Stimulated activated CD4-positive, alpha-beta T cell treated with anti-CD3 and anti-CD28 coated beads, Interleukin-2, amount 100 ng/mL, for 48 hours (primary cell): ENCODE measurements around the gene GPR39.

Experiments
- DNase-seq, 2 donors: peaks; one replicate each; pipeline ENCODE4 v3.0.0-alpha.2; 2020

GPR39 gene

DNA sequence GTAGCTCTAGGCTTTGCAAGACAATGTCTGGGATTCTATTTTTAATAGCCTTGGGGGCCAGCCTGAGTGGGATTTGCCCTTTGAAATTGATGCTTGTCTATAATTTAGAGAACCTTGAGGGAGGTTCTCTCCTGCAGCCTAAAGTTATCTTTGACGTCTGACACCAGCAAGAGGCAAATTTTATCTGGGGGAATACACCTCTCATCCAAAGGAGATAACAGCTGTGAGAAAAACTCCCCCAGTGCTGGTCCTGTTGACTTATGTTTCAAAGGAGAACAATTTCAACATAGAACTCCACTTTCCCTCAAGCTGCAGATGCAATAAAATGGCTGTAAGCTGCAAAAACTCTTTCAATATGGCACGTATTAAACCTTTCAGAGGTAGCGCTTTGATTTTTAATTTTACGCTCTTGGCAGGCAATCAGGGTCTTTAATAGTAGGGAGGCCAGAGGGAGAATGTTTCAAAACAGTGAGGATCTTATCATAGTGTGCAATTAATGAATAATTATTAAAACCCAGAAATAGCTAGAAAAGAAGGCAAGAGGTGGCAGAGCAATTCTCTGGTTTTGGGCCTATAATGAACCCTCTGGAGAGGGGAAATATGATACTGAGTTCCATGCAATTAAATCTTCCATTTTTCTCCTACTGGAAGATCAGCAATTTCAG is 191.0 kb downstream of the GPR39 start:
- no peak for DNase-seq

DNA sequence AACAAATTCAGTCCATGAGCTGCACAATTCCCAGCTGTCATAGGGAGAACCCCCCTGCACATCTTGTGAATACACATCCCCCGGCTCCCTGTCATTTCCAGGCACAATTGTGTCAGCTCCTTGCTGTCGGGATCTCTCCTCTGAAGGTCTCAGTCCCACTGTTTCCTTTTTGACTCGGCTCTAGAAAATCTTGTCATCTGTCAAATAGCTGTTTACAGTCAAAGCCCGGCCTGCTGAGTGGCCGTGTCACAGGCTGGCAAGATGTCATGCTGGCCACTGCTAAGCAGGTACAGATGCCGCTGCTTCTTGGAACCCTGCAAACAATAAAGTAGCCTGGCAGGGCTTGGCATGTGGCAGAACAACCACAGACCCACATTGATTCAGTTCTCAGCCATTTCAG is 191.7 kb downstream of the GPR39 start:
- DNase-seq = no peak

DNA sequence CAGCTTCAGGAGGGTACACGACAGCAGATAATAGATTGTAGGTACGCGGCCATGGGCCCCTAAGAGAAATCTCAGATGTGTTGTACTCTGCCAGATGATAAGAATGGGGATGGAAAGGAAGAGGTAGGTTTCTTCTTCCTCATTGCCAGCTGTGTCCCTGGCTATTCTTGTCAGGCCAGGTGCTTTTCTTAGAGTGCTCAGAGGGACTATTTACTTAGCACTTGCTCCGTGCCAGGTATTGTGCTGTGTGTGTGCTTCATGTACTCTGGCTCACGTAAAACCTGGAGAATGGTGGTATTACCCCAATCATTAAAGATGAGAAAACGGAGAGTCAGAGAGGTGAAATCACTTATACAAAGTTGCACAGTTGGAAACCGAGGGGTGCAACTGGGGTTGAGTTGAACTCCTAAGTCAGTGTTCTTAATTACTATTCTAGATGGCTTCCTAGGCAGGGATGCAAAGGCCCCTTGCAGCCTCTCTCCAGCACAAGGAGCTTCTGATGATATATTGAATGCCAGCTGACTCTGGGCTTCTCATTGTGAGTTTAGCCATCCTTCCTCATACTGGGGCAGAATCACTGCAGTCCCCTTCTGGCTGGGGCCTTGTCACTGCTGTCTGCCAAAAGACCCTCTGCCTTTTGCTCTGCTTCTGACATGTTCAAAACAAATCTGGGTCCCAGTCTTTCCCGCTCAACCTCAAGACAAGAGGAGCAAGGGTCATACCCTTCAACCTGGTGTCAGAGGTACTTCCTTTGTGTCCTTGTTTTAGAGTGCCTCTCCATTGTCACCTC is 192.7 kb downstream of the GPR39 start:
- DNase-seq = no peak

DNA sequence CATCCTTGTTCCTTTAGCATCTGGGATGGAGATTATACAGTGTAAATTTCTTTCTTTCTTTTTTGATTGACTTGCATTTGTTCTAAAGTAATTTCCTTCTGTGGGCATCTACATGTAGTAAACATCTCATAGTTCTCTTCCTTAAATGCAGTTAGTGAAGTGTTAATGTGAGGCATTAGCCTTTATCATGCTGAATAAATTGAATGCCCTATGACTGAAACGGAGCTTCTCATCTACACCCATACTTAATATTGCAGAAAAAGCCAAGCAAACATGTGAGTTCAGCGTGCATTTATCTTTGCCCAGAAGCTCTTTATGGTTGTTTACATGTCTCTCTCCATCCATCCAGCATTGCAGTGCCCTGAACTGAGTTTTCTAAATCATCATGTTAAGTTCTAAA is 195.1 kb downstream of the GPR39 start:
- DNase-seq = no peak

DNA sequence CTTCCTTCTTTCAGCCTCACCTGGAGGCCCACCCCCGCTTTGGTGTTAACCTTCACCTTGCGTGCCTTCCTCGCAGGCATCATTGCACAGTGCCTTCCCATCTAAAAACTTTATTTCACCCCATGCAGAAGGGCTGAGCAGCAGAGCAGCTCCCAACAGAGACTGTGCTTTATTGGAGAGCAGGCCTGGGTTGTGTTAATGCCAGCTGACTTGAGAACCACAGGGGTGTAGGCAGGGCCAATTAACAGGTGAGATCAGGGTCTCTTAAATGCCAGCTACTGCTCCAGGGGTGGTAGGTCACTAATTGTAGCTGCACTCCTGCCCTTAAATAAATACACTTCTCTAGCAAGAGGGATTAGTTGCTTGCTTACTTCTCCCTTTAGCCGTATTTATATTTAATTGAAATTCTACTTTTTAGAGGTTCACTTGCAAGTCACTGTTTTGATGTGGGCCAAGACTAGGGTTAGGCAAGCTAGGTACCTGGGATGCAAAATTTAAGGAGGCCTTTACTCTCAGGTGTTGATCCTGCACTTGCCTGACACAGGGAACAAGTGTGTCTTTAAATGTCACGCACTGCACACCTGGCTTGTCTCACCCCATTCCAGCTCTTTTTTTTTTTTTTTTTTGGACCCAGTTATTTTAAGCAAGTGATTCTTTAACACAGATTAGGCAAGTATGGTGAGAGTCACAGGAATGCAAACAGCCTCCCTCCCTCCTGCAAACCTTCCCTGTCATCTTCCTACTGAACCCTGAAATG is 198.9 kb downstream of the GPR39 start:
- no peak for DNase-seq

DNA sequence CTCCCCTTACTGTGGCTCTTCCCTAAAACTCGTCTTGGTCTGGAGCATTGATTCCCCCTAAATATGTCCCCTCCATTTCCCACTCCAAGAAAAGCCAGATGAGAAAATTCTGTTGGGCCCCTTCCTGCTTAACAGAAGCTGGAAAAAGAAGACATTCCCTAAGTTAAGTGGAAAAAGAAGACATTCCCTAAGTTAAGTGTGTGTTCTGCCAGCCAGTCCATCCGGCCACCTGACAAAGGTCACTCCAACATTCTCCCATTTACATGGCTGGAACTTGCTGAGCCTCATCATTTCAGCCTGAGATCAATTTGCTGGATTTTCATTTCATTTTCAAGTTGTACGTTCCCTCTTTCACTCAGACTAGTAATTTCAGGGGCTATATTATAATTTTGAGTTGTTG is 201.4 kb downstream of the GPR39 start:
- no peak for DNase-seq

DNA sequence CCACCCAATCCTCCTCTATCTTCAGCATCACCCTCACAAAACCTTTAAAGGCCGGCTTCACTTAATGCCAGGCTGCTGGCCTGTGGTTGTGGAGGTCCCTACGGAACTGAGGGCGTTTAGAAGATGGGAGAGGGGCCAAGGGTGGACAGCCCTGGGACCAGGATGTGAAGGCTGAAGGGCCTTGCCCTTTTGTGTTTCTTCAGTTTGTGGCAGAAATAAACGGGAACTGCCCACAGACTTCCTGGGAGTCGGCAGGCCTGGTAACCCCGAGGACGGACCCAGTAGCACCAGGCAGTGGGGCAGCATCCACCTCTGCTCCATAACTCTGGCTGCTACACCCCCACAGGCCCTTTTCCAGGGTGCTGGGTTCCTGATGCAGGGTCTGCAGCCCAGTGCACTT is 202.1 kb downstream of the GPR39 start:
- no peak for DNase-seq

DNA sequence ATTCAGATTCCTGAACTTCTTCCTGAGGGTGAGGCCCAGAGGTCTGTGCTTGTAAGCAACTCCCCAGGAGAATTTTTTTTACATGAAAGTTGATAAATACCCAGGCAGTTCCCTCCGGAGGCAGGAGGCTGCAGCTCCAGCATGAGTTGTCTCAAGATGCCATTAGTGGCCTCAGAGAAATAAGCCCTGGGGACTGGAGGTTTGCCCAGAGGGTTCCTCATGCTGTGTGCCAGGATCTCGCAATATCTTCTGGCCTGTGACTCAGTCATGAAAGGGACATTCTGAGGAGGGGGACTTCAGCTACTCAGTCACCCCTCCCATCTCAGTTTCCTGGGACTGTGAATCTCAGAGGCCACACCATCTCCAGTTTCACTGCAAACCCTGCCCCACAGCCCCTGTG is 203.5 kb downstream of the GPR39 start:
- no peak for DNase-seq

DNA sequence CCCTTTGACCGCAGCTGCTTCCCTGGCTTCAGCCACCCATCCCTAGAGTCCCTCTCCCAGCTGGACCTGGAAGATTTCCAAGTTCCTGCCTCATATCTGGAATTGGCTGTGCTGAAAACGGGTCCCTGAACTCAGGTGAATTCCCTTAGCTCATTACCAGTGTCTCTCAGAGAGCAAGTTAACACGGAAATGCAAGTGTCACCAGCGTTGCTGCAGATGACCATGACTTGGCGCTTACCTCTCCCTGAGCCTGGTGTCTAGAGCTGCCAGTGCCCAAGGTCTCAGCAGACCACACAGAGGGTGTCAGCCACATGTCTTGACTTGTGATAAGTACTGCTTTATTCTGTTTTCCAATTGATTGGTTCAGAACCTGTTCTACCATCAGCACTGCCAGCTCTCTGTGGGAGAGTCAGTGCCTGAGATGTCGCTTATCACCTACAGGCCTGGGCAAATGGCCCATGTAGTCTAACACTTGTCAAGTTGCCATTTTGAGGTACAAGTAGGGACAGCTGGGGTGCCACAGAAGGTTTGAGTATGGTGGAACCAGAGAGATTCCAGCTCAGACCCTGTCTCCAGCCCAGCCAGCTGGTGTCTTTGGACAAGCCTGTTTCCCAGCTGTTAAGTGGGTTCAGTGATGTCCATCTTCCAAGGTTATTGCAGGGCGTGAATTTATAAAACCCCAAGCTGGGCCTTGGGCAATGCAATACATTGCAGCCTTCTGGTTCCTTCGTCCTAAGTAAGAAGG is 204.7 kb downstream of the GPR39 start:
- no peak for DNase-seq

DNA sequence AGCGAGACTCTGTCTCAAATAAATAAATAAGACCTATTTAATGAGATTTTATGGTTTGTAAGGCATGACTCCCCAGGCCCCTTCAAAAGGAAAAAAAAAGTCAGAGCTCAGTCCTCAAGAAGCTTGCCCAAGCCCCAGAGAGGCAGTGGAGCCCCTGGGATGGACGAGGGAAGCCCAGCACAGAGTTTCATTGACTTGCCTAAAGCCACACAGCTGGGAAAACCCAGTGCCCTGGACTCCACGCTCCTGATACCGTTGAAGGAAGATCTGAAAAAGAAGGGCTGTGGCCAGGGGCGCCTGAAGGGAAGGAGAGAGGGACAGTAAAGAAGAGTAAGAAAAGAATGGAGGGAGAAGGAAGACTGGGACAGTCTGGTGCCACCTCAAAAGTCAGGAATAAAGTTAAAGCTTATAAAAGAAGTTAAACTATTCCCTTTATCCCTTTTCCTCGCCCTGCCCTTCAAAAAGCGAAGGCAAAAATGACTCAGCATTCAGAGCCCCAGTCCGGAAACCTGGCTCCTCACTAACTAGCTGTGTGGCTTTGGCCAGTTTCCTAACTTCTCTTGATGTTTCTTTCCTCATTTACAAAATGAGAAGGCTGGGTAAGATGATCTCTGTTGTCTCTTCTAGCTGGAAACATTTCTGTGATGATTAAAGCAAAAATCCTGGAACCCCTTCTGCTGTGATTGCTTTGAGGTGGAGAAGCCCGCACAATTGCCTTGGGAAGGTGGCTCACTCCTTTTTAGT is 206.7 kb downstream of the GPR39 start:
- DNase-seq = no peak

DNA sequence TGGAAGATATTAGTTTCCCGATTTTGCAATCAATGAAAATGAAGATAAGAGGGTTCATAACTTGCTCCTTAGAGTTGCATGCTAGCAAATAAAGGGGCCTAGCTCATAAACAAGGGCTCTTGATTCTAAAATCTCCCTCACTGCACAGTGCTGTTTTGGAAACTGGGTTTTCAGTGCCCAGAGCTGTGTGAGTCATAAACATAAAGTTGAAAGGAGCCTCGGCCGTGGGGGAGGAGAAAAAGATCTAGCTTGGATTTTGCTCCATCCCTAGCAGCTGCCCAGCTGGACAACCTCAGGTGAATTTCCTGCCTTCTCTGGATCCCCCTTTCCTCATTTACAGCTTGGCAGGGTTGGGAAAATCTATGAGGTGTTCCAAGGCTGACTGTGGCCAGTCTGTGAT is 210.9 kb downstream of the GPR39 start:
- DNase-seq = no peak

DNA sequence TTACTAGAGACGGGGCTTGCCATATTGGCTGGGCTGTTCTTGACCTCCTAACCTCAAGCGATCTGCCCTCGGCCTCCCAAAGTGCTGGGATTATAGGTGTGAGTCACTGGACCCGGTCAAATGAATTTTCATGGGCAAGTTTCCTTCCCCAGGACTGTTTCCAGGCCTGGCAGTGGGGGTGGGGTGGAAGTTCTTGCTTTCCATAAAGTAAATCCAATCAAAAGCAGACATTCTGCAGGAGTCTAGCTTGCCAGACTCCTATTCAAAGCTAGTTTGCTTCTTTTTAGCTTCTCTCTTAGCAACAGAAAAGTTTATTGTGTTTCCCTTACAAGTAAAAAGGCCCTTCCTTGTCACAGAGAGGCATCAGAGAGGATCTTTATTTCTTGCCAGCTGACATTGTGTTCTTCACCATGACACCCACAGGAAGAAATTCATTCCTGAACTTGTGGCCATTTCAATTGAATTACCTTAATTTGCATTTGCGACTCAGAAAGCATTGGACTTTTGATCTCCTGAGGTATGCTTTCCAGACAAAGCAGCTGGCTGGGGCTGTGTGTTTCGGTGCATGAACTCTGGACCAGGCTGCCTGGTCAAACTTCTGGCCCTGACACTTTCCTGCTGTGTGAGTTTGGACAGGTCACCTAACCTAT is 215.5 kb downstream of the GPR39 start:
- DNase-seq = no peak

DNA sequence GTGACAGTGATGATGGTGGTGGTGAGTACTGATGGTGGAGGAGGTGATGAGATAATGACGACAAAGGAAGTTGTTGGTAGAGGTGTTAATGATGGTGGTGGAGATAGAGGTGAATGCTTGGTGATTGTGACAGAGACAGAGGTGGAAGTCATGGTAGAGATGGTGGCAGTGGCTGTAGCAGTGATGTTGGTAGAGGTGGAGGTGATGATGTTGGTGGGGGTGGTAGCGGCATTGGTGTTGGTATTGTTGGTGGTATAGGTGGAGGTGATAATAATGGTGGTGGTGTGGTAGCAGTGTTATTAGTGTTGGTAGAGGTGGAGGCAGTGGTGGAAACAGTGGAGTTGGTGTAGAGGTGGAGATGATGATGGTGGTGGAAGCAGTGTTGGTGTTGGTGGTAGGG is 217.0 kb downstream of the GPR39 start:
- no peak for DNase-seq

DNA sequence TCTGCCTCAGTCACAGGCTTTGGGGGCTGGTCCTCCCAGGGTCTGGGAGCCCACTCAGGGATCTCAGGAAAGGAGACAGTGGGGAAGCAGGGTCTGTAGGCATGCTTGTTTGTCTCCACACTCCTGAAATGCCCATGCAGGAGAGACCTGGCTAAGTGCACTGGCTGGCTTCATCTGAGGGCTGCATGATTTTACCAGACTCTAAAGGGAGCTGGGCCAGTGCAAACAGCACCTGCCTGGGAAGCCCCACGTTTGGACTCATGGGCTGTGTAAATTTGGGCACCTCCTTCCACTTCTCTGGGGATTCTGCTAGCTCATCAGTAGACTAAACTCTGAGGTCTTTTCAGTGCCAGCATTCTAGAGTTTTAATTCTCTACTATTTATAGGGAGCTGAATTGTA is 219.7 kb downstream of the GPR39 start:
- DNase-seq = no peak

DNA sequence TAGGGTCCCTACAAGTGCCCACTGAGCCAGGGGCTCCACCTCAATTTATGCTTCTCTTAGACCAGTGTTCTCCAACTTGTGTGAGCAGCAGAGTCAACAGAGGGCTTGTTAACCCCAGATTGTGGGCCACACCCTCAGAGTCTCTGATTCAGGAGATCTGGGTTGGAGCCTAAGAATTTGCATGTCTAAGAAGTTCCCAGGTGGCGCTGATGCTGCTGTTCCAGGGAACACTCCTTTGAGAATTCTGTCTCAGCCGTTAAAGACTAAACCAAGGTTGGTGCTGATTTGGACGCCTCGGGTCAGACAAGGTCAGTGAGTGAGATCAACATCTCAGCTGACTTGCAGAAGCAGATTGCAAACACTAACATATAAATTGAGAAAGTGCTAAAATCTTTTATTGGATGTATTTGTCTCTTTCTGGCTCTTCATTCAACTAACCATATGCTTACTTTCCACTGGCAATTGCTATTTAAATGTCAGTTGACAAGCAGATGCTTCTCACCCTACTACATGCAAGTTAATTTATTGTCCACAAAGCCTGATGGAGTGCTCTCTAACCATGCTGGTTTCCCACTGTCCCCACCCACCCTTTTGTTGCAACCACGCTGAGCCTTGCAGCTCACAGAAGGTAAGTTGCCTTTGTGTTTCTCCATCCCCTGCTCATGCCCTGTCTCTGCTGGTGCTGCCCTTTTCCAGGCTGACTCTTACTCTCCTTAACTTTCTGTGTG is 221.9 kb downstream of the GPR39 start:
- no peak for DNase-seq

DNA sequence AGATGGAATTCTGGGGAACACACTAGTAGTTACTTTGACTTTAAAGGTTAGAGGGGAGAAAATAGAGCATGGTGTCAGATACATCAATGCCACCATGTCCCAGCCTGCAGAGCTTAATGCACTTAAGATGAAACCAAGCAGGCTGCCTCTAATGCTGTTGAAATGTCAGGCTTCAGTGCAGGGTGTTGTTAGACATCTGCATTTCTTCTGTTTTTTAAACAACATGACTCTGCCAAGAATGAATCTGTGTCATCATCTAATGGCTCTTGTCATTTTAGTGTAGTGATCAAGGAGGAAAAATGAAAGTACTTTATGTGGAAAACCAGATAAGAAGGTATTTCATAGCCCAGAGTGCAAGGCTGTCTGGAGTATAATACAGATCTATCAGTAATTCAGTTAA is 223.5 kb downstream of the GPR39 start:
- no peak for DNase-seq

DNA sequence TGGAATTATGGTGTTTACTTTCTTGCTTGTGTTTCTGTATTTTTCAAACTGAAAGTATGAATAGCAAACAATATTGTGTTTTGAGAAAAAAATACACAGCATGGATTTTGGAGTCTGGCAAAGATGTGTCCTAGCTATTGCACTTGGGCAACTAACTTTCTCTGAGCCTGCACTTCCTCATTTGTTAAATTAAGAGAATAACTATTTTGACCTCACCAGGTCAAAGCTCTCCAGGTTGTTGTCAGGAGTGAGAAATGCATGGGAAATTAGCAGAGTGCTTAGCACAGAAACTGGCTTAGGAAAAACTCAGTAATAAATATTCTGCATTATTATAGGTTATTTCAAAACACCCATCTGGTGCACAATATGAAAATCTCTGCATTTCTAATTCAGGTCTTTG is 225.2 kb downstream of the GPR39 start:
- DNase-seq = no peak

DNA sequence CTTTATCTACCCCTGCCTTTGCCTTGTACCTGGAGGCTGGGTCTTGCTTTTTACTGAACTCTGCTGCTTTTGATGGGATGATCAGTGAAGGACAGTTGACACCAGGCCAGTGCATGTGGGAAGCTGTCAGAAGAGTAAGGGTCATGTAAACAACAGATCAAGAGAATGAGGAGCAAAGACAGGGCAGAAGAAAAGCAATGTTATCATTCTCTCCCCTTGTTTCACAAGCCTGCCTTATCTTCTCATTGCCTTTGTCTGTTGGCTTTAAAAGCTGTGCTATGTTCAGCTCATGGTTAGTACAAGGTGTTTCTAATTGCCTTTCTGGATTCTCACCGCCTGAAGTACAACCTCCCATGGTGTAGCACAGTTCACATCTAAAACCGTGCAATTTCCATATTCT is 225.8 kb downstream of the GPR39 start:
- DNase-seq = no peak

DNA sequence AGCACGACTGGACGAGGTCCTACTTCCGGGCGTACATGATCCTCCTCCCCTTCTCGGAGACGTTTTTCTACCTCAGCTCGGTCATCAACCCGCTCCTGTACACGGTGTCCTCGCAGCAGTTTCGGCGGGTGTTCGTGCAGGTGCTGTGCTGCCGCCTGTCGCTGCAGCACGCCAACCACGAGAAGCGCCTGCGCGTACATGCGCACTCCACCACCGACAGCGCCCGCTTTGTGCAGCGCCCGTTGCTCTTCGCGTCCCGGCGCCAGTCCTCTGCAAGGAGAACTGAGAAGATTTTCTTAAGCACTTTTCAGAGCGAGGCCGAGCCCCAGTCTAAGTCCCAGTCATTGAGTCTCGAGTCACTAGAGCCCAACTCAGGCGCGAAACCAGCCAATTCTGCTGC is 228.6 kb downstream of the GPR39 start:
- DNase-seq = no peak

DNA sequence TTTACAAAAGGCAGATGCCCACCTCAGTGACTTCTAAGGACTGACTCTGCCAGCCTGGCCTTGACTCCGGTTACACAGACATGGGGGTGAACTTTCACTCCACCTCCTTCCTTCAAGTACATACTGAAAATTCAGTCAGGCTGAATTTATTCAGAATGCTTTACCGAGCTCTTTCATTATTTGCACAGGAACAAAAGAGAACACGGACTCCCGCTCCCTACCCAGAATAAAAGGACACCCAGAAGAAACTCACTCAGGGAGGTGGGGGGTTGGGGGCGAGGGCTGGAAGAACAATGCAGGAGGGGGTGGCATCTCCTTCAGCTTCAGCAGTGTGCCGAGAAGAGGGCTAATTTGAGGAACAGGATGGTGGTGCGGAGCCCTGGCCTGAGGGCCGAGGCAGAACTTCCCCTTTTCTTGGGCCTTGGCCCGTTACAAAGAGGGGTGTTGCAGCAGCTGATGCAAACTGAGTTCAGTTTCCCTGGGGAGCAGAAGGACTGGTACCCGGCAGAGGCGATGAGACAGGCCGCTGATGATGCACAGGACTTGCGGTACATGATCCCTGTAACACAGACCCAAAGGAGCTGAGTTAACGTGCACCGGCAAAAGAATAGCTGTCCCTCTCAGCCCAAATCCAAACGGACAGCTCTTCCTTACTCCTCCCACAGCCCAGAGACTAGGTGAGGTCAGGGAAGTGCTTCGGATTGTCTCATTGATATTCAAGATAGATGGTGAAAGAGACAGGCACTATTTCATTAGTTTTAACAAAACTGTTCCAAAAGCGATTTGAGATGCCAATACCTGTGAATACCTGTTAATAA is 229.3 kb downstream of the GPR39 start:
- no peak for DNase-seq
